Prostate gland (tissue), 2 donors: ENCODE results near the gene FGF7. TPM values are rescaled to one million over a fixed set of nuclear protein-coding genes. Genes with fewer than 3 reads are reported as not detected.
A peak's percentile ranks its signal among the peaks of the same experiment; 100 is the strongest.

Source experiments
- DNase-seq: peaks from one replicate; pipeline ENCODE4 v3.0.0-alpha.2; 2019; ENCODE audit warnings: low spot score
- H3K27ac ChIP-seq, 2 donors: fragments of 200-600 bp; sonication (generic); 2 replicates each; pipeline ENCODE4 v1.5.1; 2017 to 2019
- H3K27me3 ChIP-seq: fragments of 200-600 bp; sonication (generic); replicated peaks from 2 replicates; pipeline ENCODE4 v1.5.1; 2019; ENCODE audit not compliant: insufficient read depth
- H3K36me3 ChIP-seq, 2 donors: fragments of 200-600 bp; sonication (generic); 1 replicate in 1 of 2; 2 replicates in 1 of 2; pipeline versions ENCODE4 v1.5.1 to v1.8.1; 2017 to 2019
- H3K4me1 ChIP-seq: fragments of 200-600 bp; sonication (generic); replicated peaks from 2 replicates; pipeline ENCODE4 v1.5.1; 2019
- H3K4me3 ChIP-seq, 2 donors: fragments of 200-600 bp; sonication (generic); 2 replicates each; pipeline ENCODE4 v1.5.1; 2017 to 2019
- H3K9me3 ChIP-seq: fragments of 200-600 bp; sonication (generic); 2 replicates; pipeline ENCODE4 v1.5.1; 2017
- CTCF ChIP-seq, 4 experiments: fragments of 200-600 bp in 2 of 4; fragments of 450-650 bp in 2 of 4; sonication (generic) in 2 of 4; IDR thresholded peaks; 1 replicate in 3 of 4; 2 replicates in 1 of 4; pipeline ENCODE4 v1.5.1; 2016 to 2019; ENCODE audit warnings: antibody characterized with exemption in 4 of 4, mild to moderate bottlenecking in 2 of 4, moderate library complexity in 2 of 4
- POLR2A ChIP-seq: fragments of 450-650 bp; IDR thresholded peaks from one replicate; pipeline ENCODE4 v1.6.1; 2016; ENCODE audit warnings: antibody characterized with exemption, mild to moderate bottlenecking
- POLR2AphosphoS5 ChIP-seq: sonication (generic); formaldehyde crosslinking; IDR thresholded peaks from one replicate; pipeline ENCODE4 v1.6.1; 2017; ENCODE audit warnings: antibody characterized with exemption
- WGBS: methylation state at CpG from one replicate; pipeline ENCODE4 v1.1.5; 2018; 5-methylcytosine and 5-hydroxymethylcytosine counted together
- intact Hi-C: fragments of 100-400 bp; cut with DNase I; formaldehyde crosslinking; loops from one replicate; pipeline ENCODE4 v1.14.2; 2022
- total RNA-seq, 2 donors: library from RNA; depleted of rRNA; stranded (reverse); fragments of >200 nt; gene quantifications; one replicate each; pipeline ENCODE4 v1.1.0, GENCODE V29; 2016

The FGF7 gene
- total RNA-seq, 2 donors from 2014 or later = 8.9 to 11.5 TPM

DNA sequence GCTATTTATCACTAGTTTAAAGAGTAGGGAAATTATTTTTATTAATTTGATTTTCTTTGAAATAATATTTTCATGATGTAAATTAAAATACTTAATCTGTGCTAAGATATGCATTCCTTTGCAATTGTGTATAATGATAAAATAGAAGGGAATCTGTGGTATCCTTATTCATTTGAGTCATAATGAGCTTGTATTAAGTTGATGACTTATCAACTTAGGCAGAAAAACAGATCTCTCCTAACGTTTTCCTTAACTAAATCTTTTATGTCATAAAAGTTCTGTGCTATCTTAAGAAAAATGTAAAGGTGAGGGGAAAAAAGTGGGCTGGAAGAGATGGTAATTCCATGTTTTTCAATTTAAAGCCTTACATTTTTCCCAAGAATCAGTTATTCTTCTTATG is 1.9 kb downstream of the FGF7 start:
- Histone ChIP-seq H3K27me3 (no peaks in the 10 kb centered on the region), H3K27ac (no peak overlapping the region), H3K4me1 (no peaks in the 10 kb centered on the region), H3K4me3 (peak overlapping the region; percentile 16 to 21), H3K36me3 (no peaks in the 10 kb centered on the region), H3K9me3 (no peaks in the 10 kb centered on the region)
- 37% methylated on average over 1 of the region's 1 CpG for WGBS
- DNase-seq = no peak
- TF ChIP-seq CTCF (IDR thresholded peaks at IDR 0.05) = no peak
- TF ChIP-seq POLR2A = no peak
- no peak for TF ChIP-seq POLR2AphosphoS5
- intact Hi-C loops = loop anchor here (5.0 to 10.0 kb wide), 5 partner anchors 50 to 577 kb away; partner anchors contain the start of genes DTWD1, FAM227B and SECISBP2L

GRCh38 chr15:49427372-49427771 is 4.3 kb downstream of the FGF7 start:
- Histone ChIP-seq H3K27ac (no peak overlapping the region), H3K9me3 (no peaks in the 10 kb centered on the region), H3K4me1 (no peaks in the 10 kb centered on the region), H3K36me3 (no peaks in the 10 kb centered on the region), H3K27me3 (no peaks in the 10 kb centered on the region), H3K4me3 (no peak overlapping the region)
- TF ChIP-seq CTCF (IDR thresholded peaks at IDR 0.05) = no peak
- no peak for TF ChIP-seq POLR2A
- no peak for TF ChIP-seq POLR2AphosphoS5
- DNase-seq = no peak
- intact Hi-C loops = loop anchor here (5.0 to 10.0 kb wide), 4 partner anchors 47 to 575 kb away; partner anchors contain the start of genes DTWD1, FAM227B and SECISBP2L

DNA sequence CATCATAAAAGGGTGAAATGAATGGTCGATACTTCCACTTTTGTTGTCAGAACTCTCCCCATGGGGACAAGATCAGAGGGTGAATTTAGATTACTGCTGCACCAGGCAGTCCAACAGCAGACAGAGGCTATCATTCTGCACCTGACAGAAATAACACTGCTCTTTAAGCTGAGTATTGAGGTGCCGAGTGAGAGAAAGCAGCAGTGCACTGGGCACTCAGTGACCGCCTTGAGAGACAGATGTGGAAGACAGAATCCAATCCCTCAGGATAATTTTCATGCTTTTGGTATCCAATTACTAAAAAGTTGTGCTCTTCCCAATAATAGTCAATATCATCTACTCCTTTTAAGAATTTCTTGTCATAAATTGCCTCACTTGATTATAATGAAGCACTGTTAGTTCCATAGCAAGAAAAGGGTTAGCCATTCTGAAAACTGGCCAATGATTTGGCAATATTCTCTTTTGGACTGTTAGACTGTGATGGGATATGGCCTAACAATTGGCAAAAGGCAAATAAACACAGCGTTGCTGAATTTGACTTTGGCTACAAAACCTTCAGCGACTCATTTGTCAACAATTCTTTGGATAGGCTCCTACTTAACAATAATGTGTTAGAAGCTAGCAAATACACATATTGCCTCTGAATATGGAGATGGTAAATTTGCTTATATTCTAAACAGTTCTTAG is 5.5 kb downstream of the FGF7 start:
- Histone ChIP-seq H3K4me3 (no peak overlapping the region), H3K27ac (no peak overlapping the region), H3K36me3 (no peaks in the 10 kb centered on the region), H3K4me1 (no peaks in the 10 kb centered on the region), H3K27me3 (no peaks in the 10 kb centered on the region), H3K9me3 (no peaks in the 10 kb centered on the region)
- TF ChIP-seq CTCF (IDR thresholded peaks at IDR 0.05) = no peak
- TF ChIP-seq POLR2A = no peak
- TF ChIP-seq POLR2AphosphoS5 = no peak
- WGBS = 55% methylated on average over 5 of the region's 5 CpGs
- no peak for DNase-seq
- intact Hi-C loops = loop anchor here (5.0 to 10.0 kb wide), 4 partner anchors 46 to 574 kb away; partner anchors contain the start of genes DTWD1, FAM227B and SECISBP2L

DNA sequence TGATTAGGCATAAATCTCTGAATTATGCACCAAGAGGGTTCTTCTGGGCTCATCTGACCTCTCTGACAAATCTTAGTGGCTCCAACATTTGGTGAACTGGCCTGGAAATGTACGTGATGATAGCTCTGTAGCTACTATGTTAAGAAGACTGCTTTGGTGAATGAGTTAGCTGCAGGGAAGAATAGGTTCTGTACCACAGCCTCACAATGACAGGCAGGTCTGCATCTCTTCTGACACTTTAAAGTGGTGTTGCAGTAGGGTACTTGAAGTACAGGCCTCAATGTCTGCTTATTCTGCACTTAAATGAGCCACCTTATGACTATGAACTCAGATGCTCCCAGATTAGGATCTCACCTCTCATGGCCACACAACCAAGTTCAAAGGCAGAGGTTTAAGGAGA is 7.0 kb downstream of the FGF7 start:
- Histone ChIP-seq H3K27ac (no peak overlapping the region), H3K4me3 (no peak overlapping the region), H3K4me1 (no peaks in the 10 kb centered on the region), H3K36me3 (no peaks in the 10 kb centered on the region), H3K9me3 (no peaks in the 10 kb centered on the region), H3K27me3 (no peaks in the 10 kb centered on the region)
- WGBS = 73% methylated on average over 1 of the region's 1 CpG
- TF ChIP-seq CTCF (IDR thresholded peaks at IDR 0.05) (no peak), POLR2A (no peak), POLR2AphosphoS5 (no peak)
- no peak for DNase-seq
- intact Hi-C loops = no loop called here

DNA sequence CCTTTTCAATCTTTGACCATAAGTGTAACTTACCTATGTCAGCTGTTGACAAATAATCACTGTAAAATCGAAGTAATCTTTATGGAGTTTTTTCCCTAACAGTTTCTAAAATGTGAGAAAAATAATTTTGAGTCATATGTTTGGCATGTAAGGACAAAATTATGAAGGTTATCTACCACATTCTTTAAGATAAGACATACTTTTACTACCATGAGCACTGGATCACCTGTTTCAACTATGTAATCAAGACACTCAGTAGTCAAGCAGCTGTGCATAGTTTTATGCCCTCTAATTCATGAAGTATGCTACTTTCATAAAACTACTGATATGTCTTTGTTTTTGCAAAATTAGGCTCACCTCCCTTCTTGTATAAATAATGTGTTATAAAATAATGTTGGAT is 12.1 kb downstream of the FGF7 start:
- no peaks in the 10 kb centered on the region for H3K36me3 ChIP-seq
- H3K27me3 ChIP-seq = no peaks in the 10 kb centered on the region
- TF ChIP-seq CTCF (IDR thresholded peaks at IDR 0.05) (no peak), POLR2A (no peak), POLR2AphosphoS5 (no peak)
- WGBS = 76% methylated on average over 1 of the region's 1 CpG
- no peak for DNase-seq
- no peaks in the 10 kb centered on the region for H3K4me1 ChIP-seq
- no peak overlapping the region for H3K4me3 ChIP-seq
- no peaks in the 10 kb centered on the region for H3K9me3 ChIP-seq
- no peak overlapping the region for H3K27ac ChIP-seq
- intact Hi-C loops = no loop called here
